Germinal center (tissue), 1 donor: Measurements from ENCODE around the gene KRT33B.
"Not testable (repeated sequence)": the region's sequence is repeated elsewhere in the genome, so short reads cannot be mapped to it uniquely, and the experiment has no call there.

Source experiments
- DNase-seq: peaks from one replicate; pipeline ENCODE4 v3.0.0; 2012; ENCODE audit warnings: mixed read lengths, low spot score

Gene KRT33B

GRCh38 chr17:41346421-41346820 lies 23.2 kb downstream of the KRT33B start:
- not testable (repeated sequence) for DNase-seq

- no peak for DNase-seq
Measured at GRCh38 chr17:41345992-41346391, 23.6 kb downstream of the KRT33B start.

GRCh38 chr17:41343029-41343428 lies 26.6 kb downstream of the KRT33B start:
- DNase-seq, result no peak

- DNase-seq, result no peak
Measured at GRCh38 chr17:41340934-41341861, 28.4 kb downstream of the KRT33B start.

GRCh38 chr17:41340494-41340893 lies 29.1 kb downstream of the KRT33B start:
- DNase-seq, result no peak

- no peak for DNase-seq
Measured at GRCh38 chr17:41339571-41340172, 29.9 kb downstream of the KRT33B start.

- DNase-seq, result no peak
Measured at GRCh38 chr17:41338961-41339485, 30.6 kb downstream of the KRT33B start.

GRCh38 chr17:41335747-41336146 lies 33.9 kb downstream of the KRT33B start:
- no peak for DNase-seq

GRCh38 chr17:41334385-41335305 lies 35.0 kb downstream of the KRT33B start:
- DNase-seq, result no peak

- DNase-seq, result no peak
Measured at GRCh38 chr17:41333836-41334235, 35.8 kb downstream of the KRT33B start.

- no peak for DNase-seq
Measured at GRCh38 chr17:41333098-41333497, 36.5 kb downstream of the KRT33B start.

- DNase-seq, result no peak
Measured at GRCh38 chr17:41332239-41332638, 37.4 kb downstream of the KRT33B start.

GRCh38 chr17:41331606-41332005 lies 38.0 kb downstream of the KRT33B start:
- DNase-seq, result no peak

GRCh38 chr17:41329279-41329948 lies 40.2 kb downstream of the KRT33B start:
- DNase-seq, result peak; percentile 20

- no peak for DNase-seq
Measured at GRCh38 chr17:41328207-41328606, 41.4 kb downstream of the KRT33B start.

GRCh38 chr17:41327411-41328120 lies 42.0 kb downstream of the KRT33B start:
- no peak for DNase-seq

- no peak for DNase-seq
Measured at GRCh38 chr17:41326173-41327145, 43.2 kb downstream of the KRT33B start.

- no peak for DNase-seq
Measured at GRCh38 chr17:41325611-41326010, 44.0 kb downstream of the KRT33B start.

- DNase-seq, result no peak
Measured at GRCh38 chr17:41325126-41325525, 44.5 kb downstream of the KRT33B start.
